8988T (cell line): Measurements from ENCODE around the gene KRTAP5-3.

Experiments
- DNase-seq: peaks from one replicate; pipeline ENCODE4 v3.0.0; 2011

The KRTAP5-3 gene

DNA sequence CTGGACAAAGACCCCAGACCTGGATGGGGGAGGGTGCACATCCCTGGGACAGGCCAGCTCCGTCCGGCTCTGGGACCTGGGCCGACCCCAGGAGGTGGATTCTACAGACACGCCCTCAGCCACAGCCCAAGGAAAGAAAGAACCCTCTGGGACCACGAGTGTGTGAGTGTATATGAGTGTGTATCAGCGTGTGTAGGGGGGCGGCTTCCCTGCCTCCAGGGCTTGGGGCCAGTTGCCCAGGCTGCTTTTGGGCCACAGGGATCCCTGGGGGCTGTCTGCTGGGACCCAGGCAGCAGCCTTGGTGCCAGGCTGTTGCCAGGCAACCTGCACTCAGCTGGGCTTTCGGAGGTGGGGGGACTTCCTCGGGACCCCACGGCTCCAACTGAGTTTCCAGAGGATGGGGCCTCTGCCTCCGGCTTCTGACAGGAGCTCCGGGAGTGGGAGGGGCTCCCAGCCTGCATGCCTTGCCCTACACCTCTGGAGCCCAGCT lies 45.1 kb downstream of the KRTAP5-3 start:
- DNase-seq: peak; percentile 46

DNA sequence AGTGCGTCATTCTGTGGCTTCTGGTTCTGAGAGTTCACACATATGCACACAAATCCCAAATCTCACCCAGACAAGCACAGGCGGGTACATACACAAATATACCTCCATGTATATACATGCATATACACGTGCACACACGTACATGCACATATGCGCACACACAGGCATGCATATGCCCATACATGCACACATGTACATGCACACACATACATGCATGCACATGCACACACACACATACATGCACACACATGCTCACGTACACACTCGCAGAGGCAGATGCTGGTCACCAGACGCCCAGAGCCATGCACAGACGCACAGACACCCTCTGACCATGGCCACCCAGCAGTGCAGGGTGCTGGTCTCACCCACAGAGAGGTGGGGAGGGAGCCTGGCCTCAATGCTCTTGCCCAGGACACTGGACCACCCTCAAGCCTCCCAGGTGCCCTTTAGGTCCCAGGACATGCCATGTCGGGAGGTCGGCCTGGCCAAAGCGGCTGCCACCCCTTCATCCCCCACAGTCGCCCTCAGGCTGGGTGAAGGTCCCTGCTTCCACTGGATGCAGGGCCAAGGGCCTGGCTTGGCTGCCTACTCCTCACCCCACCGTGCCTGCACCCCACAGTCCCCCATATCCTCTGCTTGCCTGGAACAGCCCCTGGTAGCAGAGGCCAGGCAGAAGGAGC lies 45.7 kb downstream of the KRTAP5-3 start:
- peak; percentile 41 for DNase-seq

- DNase-seq: peak; percentile 48
Observed at GRCh38 chr11:1561955-1562354, 46.3 kb downstream of the KRTAP5-3 start.

DNA sequence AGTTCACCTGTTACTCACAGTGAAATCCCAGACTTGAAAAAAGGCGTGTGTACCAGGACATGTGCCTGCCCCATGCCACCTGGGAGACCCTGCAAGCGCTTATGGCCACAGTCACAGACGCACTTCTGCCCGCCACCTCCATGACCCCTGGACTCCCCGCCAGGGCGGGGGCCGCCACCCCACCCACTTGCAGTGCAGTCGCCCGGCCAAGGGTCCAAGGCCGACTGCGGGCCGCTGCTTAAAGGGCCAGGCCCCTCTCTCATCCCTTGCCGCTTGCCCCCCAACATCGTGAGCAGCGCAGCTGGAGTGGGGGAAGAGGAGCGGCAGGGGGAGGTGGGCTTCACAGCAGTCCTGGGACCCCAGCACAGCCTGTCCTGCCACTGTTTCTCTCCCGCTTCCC lies 47.0 kb downstream of the KRTAP5-3 start:
- DNase-seq: no peak

DNA sequence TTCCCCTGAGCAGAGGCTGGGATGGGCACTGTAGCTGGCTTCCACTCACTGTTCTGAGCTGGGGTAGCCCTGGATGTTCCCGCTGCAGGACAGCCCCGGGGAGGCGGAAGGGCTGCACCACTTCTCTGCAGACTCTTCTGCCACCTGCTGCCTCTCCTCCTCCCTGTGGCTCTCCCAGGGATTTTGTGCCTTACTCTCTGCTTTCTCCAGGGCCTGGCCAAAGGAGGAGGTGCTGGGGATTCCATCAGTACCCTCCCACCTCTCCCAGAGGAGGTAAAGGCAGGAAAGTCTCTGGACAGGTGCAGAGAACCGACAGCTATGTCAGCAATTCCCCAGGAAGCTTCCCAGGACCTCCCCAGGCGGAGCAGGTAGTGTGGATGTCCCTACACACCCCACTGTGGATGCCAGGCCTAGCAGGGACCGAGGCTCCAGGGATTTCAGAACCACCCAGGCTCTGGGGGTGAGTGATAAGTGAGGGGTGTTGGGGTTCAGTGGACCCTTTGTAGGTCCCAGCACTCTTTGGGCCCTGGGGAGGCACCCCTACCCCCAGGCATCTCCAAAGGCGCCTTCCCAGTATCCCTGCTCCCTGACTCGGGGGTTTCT lies 47.5 kb downstream of the KRTAP5-3 start:
- DNase-seq: peak; percentile 90

DNA sequence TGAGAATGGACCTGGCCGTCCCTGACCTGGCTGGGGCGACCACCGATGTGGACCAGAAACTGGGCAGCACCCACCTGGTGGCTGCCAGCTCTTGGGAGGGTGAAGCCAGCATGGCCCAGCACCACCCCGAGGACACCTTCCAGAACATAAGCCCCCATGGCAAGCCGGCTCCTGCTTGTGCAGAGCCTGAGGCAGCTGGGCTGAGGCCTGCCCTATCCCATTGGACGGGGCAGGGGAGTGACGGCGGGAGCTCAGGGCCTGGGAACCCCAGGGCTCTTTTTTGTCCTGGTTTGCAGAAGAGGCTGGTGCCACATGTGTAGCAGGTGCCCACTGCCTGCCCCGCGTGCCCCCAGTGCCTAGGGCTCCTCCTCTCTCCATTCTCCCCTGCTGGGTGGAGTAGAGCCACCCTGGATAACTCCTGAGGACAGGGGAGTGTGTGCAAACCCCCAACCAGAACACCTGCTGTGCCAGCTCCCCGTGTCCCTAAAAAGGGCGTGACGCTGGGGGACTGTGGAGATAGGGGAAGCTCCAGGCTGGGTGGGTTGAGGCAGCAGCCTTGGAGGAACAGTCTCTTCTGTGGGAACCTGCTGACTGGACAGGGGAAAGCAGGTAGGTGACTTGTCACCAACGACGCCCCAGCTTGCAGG lies 48.1 kb downstream of the KRTAP5-3 start:
- DNase-seq: peak; percentile 34

DNA sequence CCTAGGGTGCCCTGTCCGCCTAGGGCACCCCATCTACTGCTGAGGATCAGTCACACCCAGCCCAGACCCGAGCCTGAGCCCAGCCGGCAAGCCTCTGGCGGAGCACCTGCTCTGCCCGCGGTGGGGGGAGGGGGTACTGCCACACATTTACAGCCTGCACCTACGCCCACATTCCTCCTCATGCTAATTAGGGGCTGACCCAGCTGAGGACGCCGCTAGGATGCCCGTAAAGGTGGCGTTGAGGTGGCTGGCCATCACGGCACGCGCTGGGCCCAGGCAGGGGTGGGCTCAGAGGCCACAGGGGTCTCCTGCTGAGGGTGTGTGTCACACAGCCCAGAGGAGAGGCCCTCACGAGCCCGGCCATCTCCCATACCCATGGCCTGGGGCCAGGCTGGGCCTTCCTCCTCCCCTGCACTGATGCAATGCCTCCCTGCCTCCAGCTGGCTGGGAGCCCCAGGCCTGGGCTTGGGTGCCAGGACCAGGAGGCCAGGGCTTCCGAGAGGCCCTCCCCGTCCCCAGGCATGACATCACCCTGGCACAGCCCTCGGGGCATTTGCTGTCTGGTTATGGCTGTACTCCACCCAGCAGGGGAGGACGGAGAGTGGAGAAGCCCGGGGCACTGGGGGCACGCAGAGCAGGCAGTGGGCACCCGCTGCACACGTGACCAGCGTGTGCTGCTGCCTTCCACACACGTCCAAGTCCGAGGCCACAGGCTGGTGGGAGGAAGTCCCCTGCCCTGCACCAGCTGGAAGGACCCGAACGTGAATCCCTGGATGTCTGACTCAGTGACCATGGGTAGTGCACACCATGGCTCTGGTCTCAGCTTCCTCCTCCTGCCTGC lies 48.9 kb downstream of the KRTAP5-3 start:
- DNase-seq: peak; percentile 90

DNA sequence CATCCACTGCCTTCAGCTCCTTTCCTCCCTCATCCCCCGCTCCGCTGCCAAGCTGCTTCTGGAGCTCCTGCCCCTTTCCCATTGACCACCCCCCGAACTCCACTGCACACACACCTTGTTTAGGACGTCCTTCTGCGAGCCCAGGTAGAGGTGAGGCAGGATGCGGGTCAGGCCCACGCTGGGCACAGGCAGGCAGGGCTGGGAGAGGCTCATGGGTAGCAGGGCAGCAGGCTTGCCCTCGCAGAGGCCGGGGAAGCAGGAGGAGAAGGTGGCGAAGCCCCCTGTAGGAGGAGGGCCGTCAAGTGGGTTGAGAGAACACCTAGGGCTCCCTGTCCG lies 49.5 kb downstream of the KRTAP5-3 start:
- DNase-seq: no peak

DNA sequence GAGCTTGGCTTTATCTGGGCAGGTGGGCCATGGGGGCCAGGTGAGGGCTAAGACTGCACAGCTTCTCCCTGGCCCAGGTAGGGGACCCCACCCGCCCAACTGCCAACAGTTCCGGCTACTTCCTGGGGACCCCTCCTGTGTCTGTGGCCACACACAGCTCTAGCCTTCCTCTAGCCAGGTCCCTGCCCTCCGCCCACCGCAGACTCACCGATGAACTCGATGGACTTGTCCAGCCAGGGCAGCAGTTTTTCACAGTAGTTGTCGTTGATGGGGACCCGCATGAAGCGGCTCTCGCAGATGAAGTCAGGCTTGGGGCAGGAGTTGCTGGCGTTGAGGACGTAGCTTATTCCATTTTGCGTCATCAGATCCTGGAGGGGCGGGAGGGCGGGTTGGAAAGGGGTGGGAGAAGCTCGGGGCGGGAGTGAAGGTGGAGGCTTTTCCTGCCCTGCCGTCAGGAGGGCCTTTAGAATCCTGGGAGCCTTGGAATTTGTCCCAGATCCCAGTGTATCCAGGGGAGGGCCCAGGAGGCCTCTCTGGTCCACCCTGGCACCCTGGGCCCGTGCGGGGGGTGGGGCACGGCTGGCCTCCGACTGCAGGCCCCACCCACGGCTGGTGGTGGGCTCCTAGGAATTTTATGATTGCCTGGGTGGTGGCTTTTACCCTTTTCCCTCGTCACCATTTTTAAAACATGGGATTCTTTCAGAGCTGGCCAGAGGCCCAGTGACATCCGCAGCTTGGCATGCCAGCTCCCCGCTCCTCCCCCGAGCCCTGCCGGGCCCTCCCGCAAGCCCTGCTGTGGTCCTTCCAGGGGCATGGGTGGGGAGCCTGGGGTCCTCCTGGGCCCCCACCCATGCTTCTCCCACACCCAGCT lies 50.1 kb downstream of the KRTAP5-3 start:
- DNase-seq: peak; percentile 99
